ENCODE results near the gene C19orf33.

DNA sequence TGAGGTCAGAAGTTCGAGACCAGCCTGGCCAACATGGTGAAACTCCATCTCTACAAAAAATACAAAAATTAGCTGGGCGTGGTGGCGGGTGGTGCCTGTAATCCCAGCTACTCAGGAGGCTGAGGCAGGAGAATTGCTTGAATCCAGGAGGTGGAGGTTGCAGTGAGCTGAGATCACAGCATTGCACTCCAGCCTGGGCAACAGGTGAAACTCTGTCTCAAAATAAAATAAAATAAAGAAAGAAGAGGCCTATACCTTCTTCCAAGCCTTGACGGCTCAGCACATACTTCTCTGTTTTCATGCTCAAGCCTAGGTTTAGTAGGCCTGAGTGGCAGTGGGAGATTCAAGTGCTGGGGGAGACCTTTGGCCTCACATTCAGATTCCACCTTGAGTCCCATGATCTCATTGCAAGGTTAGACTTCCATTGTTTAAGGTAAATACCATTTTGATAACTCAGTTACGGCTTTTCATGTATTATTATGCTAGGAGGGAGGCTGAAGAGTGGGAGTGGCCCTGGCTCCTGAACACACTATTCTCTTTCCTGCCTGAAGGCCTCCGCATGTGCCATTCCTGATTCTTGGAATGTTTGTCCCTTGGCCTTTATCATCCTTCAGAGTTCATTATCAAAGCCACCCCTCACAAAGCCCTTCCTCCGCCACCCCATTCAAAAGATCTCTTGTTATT lies 41.3 kb upstream of the C19orf33 start:
- TF ChIP-seq POLR2A (IDR thresholded peaks at IDR 0.05) = no peak
- TF ChIP-seq, protein P1, sequence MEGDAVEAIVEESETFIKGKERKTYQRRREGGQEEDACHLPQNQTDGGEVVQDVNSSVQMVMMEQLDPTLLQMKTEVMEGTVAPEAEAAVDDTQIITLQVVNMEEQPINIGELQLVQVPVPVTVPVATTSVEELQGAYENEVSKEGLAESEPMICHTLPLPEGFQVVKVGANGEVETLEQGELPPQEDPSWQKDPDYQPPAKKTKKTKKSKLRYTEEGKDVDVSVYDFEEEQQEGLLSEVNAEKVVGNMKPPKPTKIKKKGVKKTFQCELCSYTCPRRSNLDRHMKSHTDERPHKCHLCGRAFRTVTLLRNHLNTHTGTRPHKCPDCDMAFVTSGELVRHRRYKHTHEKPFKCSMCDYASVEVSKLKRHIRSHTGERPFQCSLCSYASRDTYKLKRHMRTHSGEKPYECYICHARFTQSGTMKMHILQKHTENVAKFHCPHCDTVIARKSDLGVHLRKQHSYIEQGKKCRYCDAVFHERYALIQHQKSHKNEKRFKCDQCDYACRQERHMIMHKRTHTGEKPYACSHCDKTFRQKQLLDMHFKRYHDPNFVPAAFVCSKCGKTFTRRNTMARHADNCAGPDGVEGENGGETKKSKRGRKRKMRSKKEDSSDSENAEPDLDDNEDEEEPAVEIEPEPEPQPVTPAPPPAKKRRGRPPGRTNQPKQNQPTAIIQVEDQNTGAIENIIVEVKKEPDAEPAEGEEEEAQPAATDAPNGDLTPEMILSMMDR (IDR thresholded peaks at IDR 0.05) = no peak

All from adrenal gland (tissue), 5 donors.